H9 (cell line): ENCODE data around the gene SERPINE2. TPM values are rescaled to one million over a fixed set of nuclear protein-coding genes. Genes with fewer than 3 reads are reported as not detected.

Experiments used
- DNase-seq: peaks from one replicate; pipeline ENCODE4 v3.0.0-alpha.2; 2017
- H2AFZ ChIP-seq: one replicate; pipeline ENCODE4 v1.6.1; 2013; ENCODE audit warnings: mild to moderate bottlenecking, low read length, control low read depth, moderate library complexity
- H2AK5ac ChIP-seq: 2 replicates; pipeline ENCODE4 v1.6.1; 2013; ENCODE audit warnings: low read length, control low read depth, mixed read lengths; ENCODE audit not compliant: insufficient read length
- H2BK120ac ChIP-seq: one replicate; pipeline ENCODE4 v1.6.1; 2013; ENCODE audit warnings: low read depth, mild to moderate bottlenecking, low read length, control low read depth, inconsistent platforms; ENCODE audit not compliant: poor library complexity, severe bottlenecking
- H2BK12ac ChIP-seq: 2 replicates; pipeline ENCODE4 v1.6.1; 2013; ENCODE audit warnings: low read length, control low read depth, mixed read lengths, low read depth; ENCODE audit not compliant: insufficient read length
- H2BK15ac ChIP-seq: 2 replicates; pipeline ENCODE4 v1.6.1; 2013; ENCODE audit warnings: low read depth, low read length, control low read depth
- H2BK20ac ChIP-seq: one replicate; pipeline ENCODE4 v1.6.1; 2013; ENCODE audit warnings: low read depth, mild to moderate bottlenecking, low read length, control low read depth, inconsistent platforms; ENCODE audit not compliant: poor library complexity, severe bottlenecking
- H2BK5ac ChIP-seq: 2 replicates; pipeline ENCODE4 v1.6.1; 2013; ENCODE audit warnings: low read length, control low read depth, mixed read lengths; ENCODE audit not compliant: insufficient read length
- H3K14ac ChIP-seq: 2 replicates; pipeline ENCODE4 v1.6.1; 2013; ENCODE audit warnings: low read length, control low read depth; ENCODE audit not compliant: insufficient read depth
- H3K18ac ChIP-seq: 2 replicates; pipeline ENCODE4 v1.6.1; 2013; ENCODE audit warnings: low read depth, mild to moderate bottlenecking, mixed read lengths, low read length, control low read depth; ENCODE audit not compliant: insufficient read length
- H3K23ac ChIP-seq: 2 replicates; pipeline ENCODE4 v1.6.1; 2013; ENCODE audit warnings: low read length, control low read depth, mixed read lengths, low read depth; ENCODE audit not compliant: insufficient read length
- H3K23me2 ChIP-seq: 2 replicates; pipeline ENCODE4 v1.6.1; 2013; ENCODE audit warnings: low read depth, mild to moderate bottlenecking, mixed read lengths, low read length, control low read depth; ENCODE audit not compliant: insufficient read length, poor library complexity, severe bottlenecking
- H3K27ac ChIP-seq: 2 replicates; pipeline ENCODE4 v1.5.1; 2013; ENCODE audit warnings: low read length, control low read depth, mixed read lengths, low read depth; ENCODE audit not compliant: insufficient read length
- H3K27me3 ChIP-seq: 2 replicates; pipeline ENCODE4 v1.6.1; 2013; ENCODE audit warnings: low read length, control low read depth, inconsistent platforms; ENCODE audit not compliant: insufficient read depth
- H3K4ac ChIP-seq: 2 replicates; pipeline ENCODE4 v1.6.1; 2013; ENCODE audit warnings: low read depth, mild to moderate bottlenecking, control low read depth, inconsistent platforms, low read length, moderate library complexity
- H3K4me1 ChIP-seq: 2 replicates; pipeline ENCODE4 v1.6.1; 2013; ENCODE audit warnings: low read length, control low read depth, inconsistent platforms; ENCODE audit not compliant: insufficient read depth
- H3K4me2 ChIP-seq: 2 replicates; pipeline ENCODE4 v1.6.1; 2013; ENCODE audit warnings: low read length, control low read depth, mixed read lengths; ENCODE audit not compliant: insufficient read length, insufficient read depth
- H3K56ac ChIP-seq: 2 replicates; pipeline ENCODE4 v1.6.1; 2013; ENCODE audit warnings: low read depth, mild to moderate bottlenecking, mixed read lengths, low read length, control low read depth; ENCODE audit not compliant: insufficient read length
- H3K79me1 ChIP-seq: 2 replicates; pipeline ENCODE4 v1.6.1; 2013; ENCODE audit warnings: low read depth, mild to moderate bottlenecking, moderate library complexity, low read length, control low read depth, inconsistent platforms; ENCODE audit not compliant: insufficient read depth, poor library complexity, severe bottlenecking
- H3K79me2 ChIP-seq: 2 replicates; pipeline ENCODE4 v1.6.1; 2013; ENCODE audit warnings: low read length, control low read depth, inconsistent platforms; ENCODE audit not compliant: insufficient read depth
- H3K9ac ChIP-seq: 2 replicates; pipeline ENCODE4 v1.6.1; 2013; ENCODE audit warnings: low read length, control low read depth, mixed read lengths; ENCODE audit not compliant: insufficient read length; ENCODE audit errors: extremely low read depth
- H3K9me3 ChIP-seq: one replicate; pipeline ENCODE4 v1.6.1; 2013; ENCODE audit warnings: low read depth, low read length, inconsistent platforms; ENCODE audit not compliant: control insufficient read depth
- H3T11ph ChIP-seq: one replicate; pipeline ENCODE4 v1.6.1; 2013; ENCODE audit warnings: mild to moderate bottlenecking, low read length, control low read depth, inconsistent platforms
- H4K20me1 ChIP-seq: one replicate; pipeline ENCODE4 v1.6.1; 2013; ENCODE audit not compliant: control insufficient read depth, insufficient read length, insufficient read depth
- H4K5ac ChIP-seq: 2 replicates; pipeline ENCODE4 v1.6.1; 2013; ENCODE audit warnings: low read depth, mild to moderate bottlenecking, mixed read lengths, low read length, control low read depth; ENCODE audit not compliant: insufficient read length
- H4K8ac ChIP-seq: replicated peaks from 2 replicates; pipeline ENCODE4 v1.6.1; 2013; ENCODE audit warnings: low read length, control low read depth, mixed read lengths, low read depth; ENCODE audit not compliant: insufficient read length
- H4K91ac ChIP-seq: 2 replicates; pipeline ENCODE4 v1.6.1; 2013; ENCODE audit warnings: low read depth, mild to moderate bottlenecking, moderate library complexity, mixed read lengths, low read length, control low read depth; ENCODE audit not compliant: insufficient read length
- H3K27ac Mint-ChIP-seq, 3 experiments: 2 replicates in 2 of 3; 3 replicates in 1 of 3; pipeline ENCODE4 v1.8.0; 2020 to 2021; ENCODE audit warnings: mixed read lengths in 3 of 3, mild to moderate bottlenecking in 1 of 3, moderate library complexity in 1 of 3
- H3K27me3 Mint-ChIP-seq: 2 replicates; pipeline ENCODE4 v1.8.0; 2021; ENCODE audit warnings: low read depth, mild to moderate bottlenecking, moderate library complexity, mixed read lengths
- H3K36me3 Mint-ChIP-seq, 3 experiments: 2 replicates in 2 of 3; 3 replicates in 1 of 3; pipeline ENCODE4 v1.8.0; 2020 to 2021; ENCODE audit warnings: low read depth in 3 of 3, mixed read lengths in 3 of 3; ENCODE audit not compliant: insufficient read depth in 1 of 3
- H3K4me1 Mint-ChIP-seq, 2 experiments: 2 replicates each; pipeline ENCODE4 v1.8.0; 2020; ENCODE audit warnings: mixed read lengths in 2 of 2
- H3K4me3 Mint-ChIP-seq, 2 experiments: 2 replicates in 1 of 2; 3 replicates in 1 of 2; pipeline ENCODE4 v1.8.0; 2020 to 2021; ENCODE audit warnings: mild to moderate bottlenecking in 2 of 2, mixed read lengths in 2 of 2, moderate library complexity in 1 of 2
- H3K9me3 Mint-ChIP-seq, 2 experiments: 2 replicates in 1 of 2; 3 replicates in 1 of 2; pipeline ENCODE4 v1.8.0; 2020; ENCODE audit warnings: mild to moderate bottlenecking in 2 of 2, mixed read lengths in 2 of 2, moderate library complexity in 1 of 2
- WGBS: extraction: QIAGEN DNeasy Blood & Tissue Kit; methylation state at CpG from one replicate; pipeline ENCODE4 v1.1.7; 2013; ENCODE audit warnings: missing lambda C conversion rate, low lambda C conversion rate, mixed read lengths; ENCODE audit not compliant: insufficient read length; ENCODE audit errors: extremely low coverage; 5-methylcytosine and 5-hydroxymethylcytosine counted together
- total RNA-seq: library from RNA; stranded (reverse); gene quantifications from 2 replicates; pipeline ENCODE4 v1.2.1, GENCODE V29; 2021
- TF ChIP-seq, protein P1 (sequence below): fragments of 200-600 bp; sonication (generic); conservative IDR thresholded peaks from 3 replicates; pipeline ENCODE4 v1.8.0; 2021; ENCODE audit warnings: antibody characterized with exemption, mild to moderate bottlenecking

SERPINE2 gene
- total RNA-seq, 1 experiment from 2014 or later, result 40.0 TPM

DNA sequence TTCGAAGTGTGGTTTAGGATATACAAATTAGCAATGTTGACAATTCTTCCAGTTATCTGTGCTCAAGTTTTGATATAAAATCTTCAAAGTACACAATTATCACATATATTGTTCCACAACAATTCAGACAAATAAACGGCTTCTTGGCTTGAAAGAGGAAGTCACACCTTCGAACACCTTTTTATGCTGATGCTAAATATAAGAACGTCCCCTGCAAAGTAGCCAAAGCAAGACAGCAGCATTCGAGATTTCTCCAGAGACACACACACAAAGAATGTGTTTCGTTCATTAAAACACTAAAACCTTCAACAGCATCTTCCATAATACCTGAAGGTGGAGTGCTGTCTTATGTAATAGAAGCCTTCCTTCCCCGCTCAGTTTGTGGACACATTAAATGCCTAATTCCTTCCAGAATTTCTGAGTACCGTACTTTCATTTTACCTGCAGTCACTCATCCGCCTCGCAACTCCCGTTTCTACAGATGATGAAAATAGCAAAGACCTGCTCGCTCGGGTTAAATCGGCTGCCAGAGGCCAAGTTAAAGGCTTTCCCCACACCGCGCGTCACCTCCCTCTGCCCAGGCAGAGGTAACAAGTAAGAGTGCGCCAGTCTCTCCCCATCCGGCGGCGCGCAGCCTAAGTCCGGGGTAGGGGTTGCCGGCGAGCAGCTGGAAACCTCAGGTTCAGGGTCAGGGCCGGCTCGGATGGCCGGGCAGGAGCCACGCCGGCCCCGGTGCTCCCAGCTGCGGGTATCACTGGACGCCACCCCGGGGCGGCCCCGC lies 847 bp downstream of the SERPINE2 start:
- Mint-ChIP-seq H3K27ac (peak overlapping the region in 2 of 3 experiments; percentile 3 to 58; a peak in 2 of 7 replicates), H3K9me3 (no peaks in the 10 kb centered on the region), H3K4me1 (peaks cover 23 to 34% of the 10 kb centered on the region in 2 experiments), H3K4me3 (peak overlapping the region; percentile 76 to 86), H3K36me3 (no peaks in the 10 kb centered on the region; a peak in 2 of 7 replicates), H3K27me3 (peaks cover 61% of the 10 kb centered on the region)
- no peaks in the 10 kb centered on the region for H3K9me3 ChIP-seq
- H3K79me1 ChIP-seq, result no peaks in the 10 kb centered on the region
- H3K14ac ChIP-seq, result no peak overlapping the region
- H2BK120ac ChIP-seq, result no peak overlapping the region
- no peak overlapping the region for H2AK5ac ChIP-seq
- H3K27ac ChIP-seq, result no peak overlapping the region
- H3K79me2 ChIP-seq, result no peaks in the 10 kb centered on the region; the same call in 1 of the 2 replicates
- no peak overlapping the region for H4K91ac ChIP-seq
- H4K20me1 ChIP-seq, result no peaks in the 10 kb centered on the region
- H3K56ac ChIP-seq, result no peak overlapping the region
- no peak overlapping the region for H3K18ac ChIP-seq
- no peak overlapping the region for H3T11ph ChIP-seq
- peak overlapping the region; percentile 95 for H3K4me2 ChIP-seq
- no peaks in the 10 kb centered on the region for H3K4me1 ChIP-seq
- H2BK12ac ChIP-seq, result no peak overlapping the region
- H3K23me2 ChIP-seq, result peaks cover 11% of the 10 kb centered on the region
- DNase-seq, result peak; percentile 63
- H3K9ac ChIP-seq, result peak overlapping the region; percentile 55
- no peak overlapping the region for H2BK20ac ChIP-seq
- TF ChIP-seq, protein P1, sequence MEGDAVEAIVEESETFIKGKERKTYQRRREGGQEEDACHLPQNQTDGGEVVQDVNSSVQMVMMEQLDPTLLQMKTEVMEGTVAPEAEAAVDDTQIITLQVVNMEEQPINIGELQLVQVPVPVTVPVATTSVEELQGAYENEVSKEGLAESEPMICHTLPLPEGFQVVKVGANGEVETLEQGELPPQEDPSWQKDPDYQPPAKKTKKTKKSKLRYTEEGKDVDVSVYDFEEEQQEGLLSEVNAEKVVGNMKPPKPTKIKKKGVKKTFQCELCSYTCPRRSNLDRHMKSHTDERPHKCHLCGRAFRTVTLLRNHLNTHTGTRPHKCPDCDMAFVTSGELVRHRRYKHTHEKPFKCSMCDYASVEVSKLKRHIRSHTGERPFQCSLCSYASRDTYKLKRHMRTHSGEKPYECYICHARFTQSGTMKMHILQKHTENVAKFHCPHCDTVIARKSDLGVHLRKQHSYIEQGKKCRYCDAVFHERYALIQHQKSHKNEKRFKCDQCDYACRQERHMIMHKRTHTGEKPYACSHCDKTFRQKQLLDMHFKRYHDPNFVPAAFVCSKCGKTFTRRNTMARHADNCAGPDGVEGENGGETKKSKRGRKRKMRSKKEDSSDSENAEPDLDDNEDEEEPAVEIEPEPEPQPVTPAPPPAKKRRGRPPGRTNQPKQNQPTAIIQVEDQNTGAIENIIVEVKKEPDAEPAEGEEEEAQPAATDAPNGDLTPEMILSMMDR, result no peak
- WGBS, result no CpG with 5 or more reads among the region's 36 CpGs
- no peak overlapping the region for H3K23ac ChIP-seq
- no peak overlapping the region for H4K5ac ChIP-seq
- no peak overlapping the region for H2BK5ac ChIP-seq
- no peak overlapping the region for H4K8ac ChIP-seq
- no peak overlapping the region for H2BK15ac ChIP-seq
- no peak overlapping the region for H2AFZ ChIP-seq
- H3K4ac ChIP-seq, result no peak overlapping the region
- no peaks in the 10 kb centered on the region; the same call in 1 of the 2 replicates for H3K27me3 ChIP-seq
